ENCODE measurements around the gene CASZ1. TPM values are rescaled to one million over a fixed set of nuclear protein-coding genes. Genes with fewer than 3 reads are reported as not detected.
A peak's percentile ranks its signal among the peaks of the same experiment; 100 is the strongest.

CASZ1 gene
- total and polyA plus RNA-seq, 9 of the 15 experiments (the other 6 are each of a cell fraction or from before 2014, with no cell fraction given): 0.01 to 4.0 (median 0.76) TPM; not detected in 1

DNA sequence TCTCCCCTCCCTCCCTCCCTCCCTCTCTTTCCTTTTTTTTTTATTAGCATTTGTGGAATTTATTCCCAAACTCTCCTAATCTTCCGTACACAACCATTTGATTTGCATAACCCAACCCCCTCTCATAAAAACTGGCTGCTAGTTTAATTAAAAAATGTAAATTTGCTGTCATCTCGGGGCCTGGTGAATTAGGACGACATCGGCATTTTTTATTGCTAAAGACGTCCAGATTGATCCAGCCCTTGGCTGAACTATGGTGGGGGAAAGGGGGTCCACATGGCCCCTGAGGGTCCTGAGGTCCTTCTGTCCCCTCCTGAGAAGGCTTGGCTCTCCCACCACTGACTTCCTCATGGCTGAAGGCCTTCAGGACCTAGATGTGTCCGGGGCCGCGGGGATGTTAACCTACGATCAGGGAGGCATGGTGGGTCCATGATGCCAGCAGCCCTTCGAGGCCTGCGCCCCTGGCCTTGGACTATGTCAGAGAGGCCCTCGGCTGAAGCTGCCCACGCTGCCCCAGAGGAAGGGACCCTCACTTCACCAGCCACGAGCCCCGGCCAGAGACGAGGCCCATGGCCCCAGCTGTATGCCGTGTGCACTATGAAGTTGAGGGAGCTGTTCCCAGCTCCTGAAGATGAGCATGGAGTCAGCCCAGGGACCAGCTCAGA, 105.2 kb downstream of the CASZ1 start (continued):
- TF ChIP-seq, protein P1, sequence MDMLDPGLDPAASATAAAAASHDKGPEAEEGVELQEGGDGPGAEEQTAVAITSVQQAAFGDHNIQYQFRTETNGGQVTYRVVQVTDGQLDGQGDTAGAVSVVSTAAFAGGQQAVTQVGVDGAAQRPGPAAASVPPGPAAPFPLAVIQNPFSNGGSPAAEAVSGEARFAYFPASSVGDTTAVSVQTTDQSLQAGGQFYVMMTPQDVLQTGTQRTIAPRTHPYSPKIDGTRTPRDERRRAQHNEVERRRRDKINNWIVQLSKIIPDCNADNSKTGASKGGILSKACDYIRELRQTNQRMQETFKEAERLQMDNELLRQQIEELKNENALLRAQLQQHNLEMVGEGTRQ (CRISPR knock-in tag; IDR thresholded peaks at IDR 0.05): no peak
- 0 out of 2 replicates have a peak, but pooled peaks have one; percentile 21 for TF ChIP-seq GABPB1 (CRISPR knock-in tag; IDR thresholded peaks at IDR 0.05)
- no peak for TF ChIP-seq KLF13 (tag; IDR thresholded peaks at IDR 0.05; ENCODE audit: borderline replicate concordance, low read depth)
- no peak for TF ChIP-seq TEAD4 (IDR thresholded peaks at IDR 0.05; ENCODE audit: low read length)
- TF ChIP-seq TEAD4 (CRISPR knock-in tag; IDR thresholded peaks at IDR 0.05; ENCODE audit: borderline replicate concordance): no peak
- TF ChIP-seq TAF7 (tag; IDR thresholded peaks at IDR 0.05): no peak
- TF ChIP-seq CREM (IDR thresholded peaks at IDR 0.05; ENCODE audit: low read depth): no peak
- TF ChIP-seq CBX3 (IDR thresholded peaks at IDR 0.05; ENCODE audit: borderline replicate concordance in 1 of 2, low read length in 2 of 2): no peak
- peak; percentile 50 for TF ChIP-seq MAFG (tag; conservative IDR thresholded peaks at IDR 0.05)
- no peak for TF ChIP-seq MTA1 (IDR thresholded peaks at IDR 0.05; ENCODE audit: borderline replicate concordance)
- TF ChIP-seq MXI1 (IDR thresholded peaks at IDR 0.05; ENCODE audit: low read depth, low read length): no peak
- TF ChIP-seq, protein P2, sequence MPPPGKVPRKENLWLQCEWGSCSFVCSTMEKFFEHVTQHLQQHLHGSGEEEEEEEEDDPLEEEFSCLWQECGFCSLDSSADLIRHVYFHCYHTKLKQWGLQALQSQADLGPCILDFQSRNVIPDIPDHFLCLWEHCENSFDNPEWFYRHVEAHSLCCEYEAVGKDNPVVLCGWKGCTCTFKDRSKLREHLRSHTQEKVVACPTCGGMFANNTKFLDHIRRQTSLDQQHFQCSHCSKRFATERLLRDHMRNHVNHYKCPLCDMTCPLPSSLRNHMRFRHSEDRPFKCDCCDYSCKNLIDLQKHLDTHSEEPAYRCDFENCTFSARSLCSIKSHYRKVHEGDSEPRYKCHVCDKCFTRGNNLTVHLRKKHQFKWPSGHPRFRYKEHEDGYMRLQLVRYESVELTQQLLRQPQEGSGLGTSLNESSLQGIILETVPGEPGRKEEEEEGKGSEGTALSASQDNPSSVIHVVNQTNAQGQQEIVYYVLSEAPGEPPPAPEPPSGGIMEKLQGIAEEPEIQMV (tag; conservative IDR thresholded peaks at IDR 0.05; ENCODE audit: low read depth): no peak
- TF ChIP-seq ZFX (CRISPR knock-in tag; IDR thresholded peaks at IDR 0.05): no peak
- TF ChIP-seq, protein P3, sequence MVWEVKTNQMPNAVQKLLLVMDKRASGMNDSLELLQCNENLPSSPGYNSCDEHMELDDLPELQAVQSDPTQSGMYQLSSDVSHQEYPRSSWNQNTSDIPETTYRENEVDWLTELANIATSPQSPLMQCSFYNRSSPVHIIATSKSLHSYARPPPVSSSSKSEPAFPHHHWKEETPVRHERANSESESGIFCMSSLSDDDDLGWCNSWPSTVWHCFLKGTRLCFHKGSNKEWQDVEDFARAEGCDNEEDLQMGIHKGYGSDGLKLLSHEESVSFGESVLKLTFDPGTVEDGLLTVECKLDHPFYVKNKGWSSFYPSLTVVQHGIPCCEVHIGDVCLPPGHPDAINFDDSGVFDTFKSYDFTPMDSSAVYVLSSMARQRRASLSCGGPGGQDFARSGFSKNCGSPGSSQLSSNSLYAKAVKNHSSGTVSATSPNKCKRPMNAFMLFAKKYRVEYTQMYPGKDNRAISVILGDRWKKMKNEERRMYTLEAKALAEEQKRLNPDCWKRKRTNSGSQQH (CRISPR knock-in tag; IDR thresholded peaks at IDR 0.05): no peak
- TF ChIP-seq PML (IDR thresholded peaks at IDR 0.05; ENCODE audit: low read length): no peak
- TF ChIP-seq ZNF431 (CRISPR knock-in tag; IDR thresholded peaks at IDR 0.05): no peak
- no peak for TF ChIP-seq ETV6 (IDR thresholded peaks at IDR 0.05; ENCODE audit: borderline replicate concordance in 1 of 2, low read depth in 2 of 2, low read length in 1 of 2)
- TF ChIP-seq ETV6 (CRISPR knock-in tag; IDR thresholded peaks at IDR 0.05; ENCODE audit: borderline replicate concordance): no peak
- TF ChIP-seq TEAD2 (tag; IDR thresholded peaks at IDR 0.05): no peak
- TF ChIP-seq MAFF (IDR thresholded peaks at IDR 0.05; ENCODE audit: low read length): peak; percentile 59; the same call in 1 of the 2 replicates
- TF ChIP-seq KAT8 (IDR thresholded peaks at IDR 0.05; ENCODE audit: low read depth): no peak
- 0 out of 2 replicates have a peak, but pooled peaks have one; percentile 28 for TF ChIP-seq ZBTB7A (IDR thresholded peaks at IDR 0.05; ENCODE audit: borderline replicate concordance, control insufficient read depth, low read depth, low read length)
- no peak for TF ChIP-seq SOX6 (IDR thresholded peaks at IDR 0.05)
- TF ChIP-seq ZFP30 (CRISPR knock-in tag; IDR thresholded peaks at IDR 0.05; ENCODE audit: borderline replicate concordance): no peak
- no peak for TF ChIP-seq CAMTA2 (CRISPR knock-in tag; conservative IDR thresholded peaks at IDR 0.05)
